OCI-LY7 (cell line): ENCODE results near the gene C1orf146.

ENCODE experiments used
- CTCF ChIP-seq: fragments of 200-600 bp; sonication (generic); conservative IDR thresholded peaks from 2 replicates; pipeline ENCODE4 v1.5.1; 2014; ENCODE audit warnings: mild to moderate bottlenecking, antibody characterized with exemption, low read length, moderate library complexity, mixed read lengths
- EZH2phosphoT487 ChIP-seq: fragments of 200-600 bp; sonication (generic); IDR thresholded peaks from 2 replicates; pipeline ENCODE4 v1.6.1; 2018; ENCODE audit warnings: low read depth, borderline replicate concordance, mild to moderate bottlenecking, mixed run types, antibody characterized with exemption, low read length, moderate library complexity, mixed read lengths

- TF ChIP-seq CTCF (no peak), EZH2phosphoT487 (no peak)
These were observed 48.3 kb upstream of the C1orf146 start for GRCh38 chr1:92169214-92170005.
